Measurements from ENCODE around the gene RYR1.

- TF ChIP-seq GABPA (IDR thresholded peaks at IDR 0.05; ENCODE audit: borderline replicate concordance, insufficient read depth, low read length) (no peak), POLR2A (IDR thresholded peaks at IDR 0.05; ENCODE audit: control extremely low read depth in 1 of 2, low read depth in 2 of 2, low read length in 2 of 2) (no peak), CTCF (IDR thresholded peaks at IDR 0.05; ENCODE audit: control extremely low read depth in 1 of 3, insufficient read depth in 1 of 3, low read depth in 1 of 3, low read length in 3 of 3) (no peak), RXRA (IDR thresholded peaks at IDR 0.05; ENCODE audit: insufficient read depth, low read depth, low read length) (no peak), CREB1 (IDR thresholded peaks at IDR 0.05) (no peak), POLR2AphosphoS5 (IDR thresholded peaks at IDR 0.05; ENCODE audit: low read depth, low read length) (no peak), KDM5A (IDR thresholded peaks at IDR 0.05; ENCODE audit: low read length) (no peak), EP300 (IDR thresholded peaks at IDR 0.05; ENCODE audit: borderline replicate concordance in 1 of 2, low read depth in 2 of 2, low read length in 2 of 2) (no peak)
Measured at GRCh38 chr19:38485541-38486285, 52.2 kb downstream of the RYR1 start.
